HCT116 (cell line): Measurements from ENCODE around the gene MBTD1. TPM values are rescaled to one million over a fixed set of nuclear protein-coding genes. Genes with fewer than 3 reads are reported as not detected.

Experiments
- ATAC-seq: fragments of 200-7000 bp; cut with Tn5 transposase; 2 replicates; pipeline ENCODE4 v1.9.1; 2020; ENCODE audit warnings: mild to moderate bottlenecking, moderate library complexity
- Bru-seq: library from RNA; stranded (reverse); fragments of 400-500 nt; gene quantifications from one replicate; lab custom pipeline; 2021; lab: Mats Ljungman, UMichigan
- BruChase-seq, 2 experiments: library from RNA; stranded (reverse); fragments of 400-500 nt; gene quantifications; one replicate each; lab custom pipeline; 2021; lab: Mats Ljungman, UMichigan
- BruUV-seq: library from RNA; stranded (reverse); fragments of 400-500 nt; replicated peaks from 2 replicates; lab custom pipeline; 2021; lab: Mats Ljungman, UMichigan
- CTCF ChIA-PET: fragments of 300-600 bp; sonication (Branson Sonifier 250); formaldehyde crosslinking; loops from one replicate; lab custom pipeline; 2021; ENCODE audit warnings: antibody characterized with exemption; lab: Charles Lee
- POLR2A ChIA-PET: fragments of 300-600, 350-600 bp; sonication (Branson Sonifier 250); formaldehyde crosslinking; loops from one replicate; lab custom pipeline; 2021; ENCODE audit warnings: antibody characterized with exemption; lab: Charles Lee
- RAD21 ChIA-PET, 2 experiments: fragments of 300-600 bp; sonication (Branson Sonifier 250); formaldehyde crosslinking; loops; one replicate each; lab custom pipeline; 2023; ENCODE audit warnings: low total read pairs in 2 of 2; ENCODE audit not compliant: uncharacterized antibody in 2 of 2, unreplicated experiment in 2 of 2, low non-redundant PET in 1 of 2; lab: Charles Lee
- DNase-seq: peaks from one replicate; pipeline ENCODE4 v3.0.0-alpha.2; 2010; ENCODE audit warnings: low read depth, low spot score
- H2AFZ ChIP-seq: fragments of 200-600 bp; shearing (Covaris generic), sonication (generic); 2 replicates; pipeline ENCODE4 v1.6.1; 2017; ENCODE audit warnings: low read depth, mixed run types, mixed read lengths, antibody characterized with exemption, low read length; ENCODE audit not compliant: poor library complexity, severe bottlenecking
- H3K27ac ChIP-seq: 2 replicates; pipeline ENCODE4 v1.5.1; 2012; ENCODE audit warnings: low read depth, low read length
- H3K27me3 ChIP-seq: fragments of 200-600 bp; sonication (generic); 2 replicates; pipeline ENCODE4 v1.6.1; 2016; ENCODE audit warnings: mixed run types, low read length, mixed read lengths; ENCODE audit not compliant: insufficient read depth
- H3K36me3 ChIP-seq, 2 experiments: fragments of 200-500 bp in 1 of 2; fragments of 200-600 bp in 1 of 2; sonication (Bioruptor generic) in 1 of 2; sonication (generic) in 1 of 2; 2 replicates each; pipeline versions ENCODE4 v1.5.1 to v1.6.1; 2014 to 2016; ENCODE audit warnings: low read length in 2 of 2, inconsistent platforms in 1 of 2, mixed read lengths in 1 of 2, mixed run types in 1 of 2; ENCODE audit not compliant: insufficient read depth in 2 of 2, control insufficient read depth in 1 of 2
- H3K4me1 ChIP-seq, 2 experiments: fragments of 200-600 bp in 1 of 2; sonication (generic) in 1 of 2; 2 replicates each; pipeline versions ENCODE4 v1.5.1 to v1.6.1; 2012 to 2017; ENCODE audit warnings: low read length in 2 of 2, inconsistent platforms in 1 of 2, mild to moderate bottlenecking in 1 of 2, mixed read lengths in 1 of 2, mixed run types in 1 of 2, moderate library complexity in 1 of 2; ENCODE audit not compliant: insufficient read depth in 2 of 2, control insufficient read depth in 1 of 2
- H3K4me2 ChIP-seq: fragments of 200-600 bp; sonication (generic); 2 replicates; pipeline ENCODE4 v1.6.1; 2017; ENCODE audit warnings: mixed run types, low read length, mixed read lengths
- H3K4me3 ChIP-seq, 2 experiments: fragments of 200-600 bp in 1 of 2; sonication (generic) in 1 of 2; replicated peaks in 1 of 2; 2 replicates each; pipeline ENCODE4 v1.5.1; 2011 to 2016; ENCODE audit warnings: low read length in 2 of 2, control low read depth in 1 of 2, low read depth in 1 of 2, mild to moderate bottlenecking in 1 of 2, mixed read lengths in 1 of 2, mixed run types in 1 of 2
- H3K79me2 ChIP-seq: fragments of 200-600 bp; sonication (generic); 2 replicates; pipeline ENCODE4 v1.6.1; 2017; ENCODE audit warnings: mild to moderate bottlenecking, mixed run types, low read length, moderate library complexity, mixed read lengths; ENCODE audit not compliant: insufficient read depth
- H3K9ac ChIP-seq: fragments of 200-600 bp; sonication (generic); 2 replicates; pipeline ENCODE4 v1.6.1; 2016; ENCODE audit warnings: low read length, mixed read lengths
- H3K9me2 ChIP-seq: fragments of 200-600 bp; sonication (generic), shearing (Covaris generic); 2 replicates; pipeline ENCODE4 v1.6.1; 2017; ENCODE audit warnings: mixed run types, mild to moderate bottlenecking, moderate library complexity; ENCODE audit not compliant: insufficient read depth
- H3K9me3 ChIP-seq, 2 experiments: fragments of 200-500 bp in 1 of 2; fragments of 200-600 bp in 1 of 2; sonication (Bioruptor generic) in 1 of 2; sonication (generic) in 1 of 2; 2 replicates each; pipeline ENCODE4 v1.6.1; 2014 to 2017; ENCODE audit warnings: low read length in 2 of 2, mixed read lengths in 2 of 2, inconsistent platforms in 1 of 2, low read depth in 1 of 2, mild to moderate bottlenecking in 1 of 2, mixed run types in 1 of 2, moderate library complexity in 1 of 2; ENCODE audit not compliant: control insufficient read depth in 1 of 2, insufficient read depth in 1 of 2
- H4K20me1 ChIP-seq: fragments of 200-600 bp; sonication (generic), shearing (Covaris generic); 2 replicates; pipeline ENCODE4 v1.6.1; 2017; ENCODE audit warnings: mixed run types, mild to moderate bottlenecking, moderate library complexity; ENCODE audit not compliant: insufficient read depth
- ATF3 ChIP-seq: IDR thresholded peaks from 2 replicates; pipeline ENCODE4 v1.6.1; 2012
- CTCF ChIP-seq, 3 experiments: fragments of 200-600 bp in 1 of 3; sonication (generic) in 1 of 3; IDR thresholded peaks in 2 of 3; conservative IDR thresholded peaks in 1 of 3; 2 replicates each; pipeline ENCODE4 v1.5.1; 2012 to 2017; ENCODE audit warnings: low read depth in 2 of 3, low read length in 2 of 3, antibody characterized with exemption in 1 of 3, borderline replicate concordance in 1 of 3, control low read depth in 1 of 3, mild to moderate bottlenecking in 1 of 3, mixed read lengths in 1 of 3, mixed run types in 1 of 3, moderate library complexity in 1 of 3; ENCODE audit not compliant: insufficient read depth in 1 of 3
- EZH2 ChIP-seq: fragments of 200-600 bp; sonication (generic); IDR thresholded peaks from 2 replicates; pipeline ENCODE4 v1.6.1; 2017; ENCODE audit warnings: antibody characterized with exemption, mixed run types
- MAX ChIP-seq: IDR thresholded peaks from 2 replicates; pipeline ENCODE4 v1.6.1; 2012
- POLR2A ChIP-seq: IDR thresholded peaks from 2 replicates; pipeline ENCODE4 v1.7.0; 2011; ENCODE audit warnings: borderline replicate concordance; ENCODE audit not compliant: insufficient read depth, insufficient read length; ENCODE audit errors: extremely low read depth
- RAD21 ChIP-seq: IDR thresholded peaks from 2 replicates; pipeline ENCODE4 v1.6.1; 2012; ENCODE audit warnings: low read depth, mild to moderate bottlenecking
- REST ChIP-seq: IDR thresholded peaks from 2 replicates; pipeline ENCODE4 v1.6.1; 2012; ENCODE audit warnings: low read depth
- SP1 ChIP-seq: IDR thresholded peaks from 2 replicates; pipeline ENCODE4 v1.6.1; 2012; ENCODE audit warnings: low read depth
- ZBTB33 ChIP-seq: IDR thresholded peaks from 2 replicates; pipeline ENCODE4 v1.6.1; 2011; ENCODE audit warnings: mild to moderate bottlenecking, low read length, moderate library complexity; ENCODE audit not compliant: insufficient replicate concordance; ENCODE audit errors: extremely low read depth
- ZFX ChIP-seq: fragments of 450-650 bp; IDR thresholded peaks from 2 replicates; pipeline ENCODE4 v1.6.1; 2017
- intact Hi-C: fragments of 100-400 bp; cut with micrococcal nuclease; formaldehyde crosslinking; loops from 2 replicates; pipeline ENCODE4 v1.10.0; 2022
- long read RNA-seq: library from polyadenylated mRNA; unstranded; transcript quantifications from one replicate; pipeline ENCODE4 v2.0.0, GENCODE V29; 2021; ENCODE audit not compliant: unreplicated experiment
- polyA plus RNA-seq: library from polyadenylated mRNA; unstranded; fragments of >200 nt; gene quantifications from 2 replicates; pipeline ENCODE4 v1.2.1, GENCODE V29; 2012; ENCODE audit warnings: missing spikeins
- total RNA-seq: library from RNA; stranded (reverse); gene quantifications from one replicate; pipeline ENCODE4 v1.2.1, GENCODE V29; 2021; ENCODE audit not compliant: unreplicated experiment

Gene MBTD1
- 27.3 TPM for total RNA-seq
- polyA plus RNA-seq = 7.3 and 9.3 TPM in 2 replicates
- percentile 92 among the genes with signal in this experiment for Bru-seq, nascent RNA
- BruChase-seq, experiment 1, labeled RNA remaining after a 6-hour chase = percentile 80 among the genes with signal in this experiment
- percentile 89 among the genes with signal in this experiment for BruChase-seq, experiment 2, labeled RNA remaining after a 2-hour chase
- long read RNA-seq, partial matches to known transcripts = 5 of 21 reads
- long read RNA-seq, other reads (novel, unspliced or antisense) = 15 of 21 reads

- peaks cover 23% of the 10 kb centered on the region; the same call in 1 of the 2 replicates for H4K20me1 ChIP-seq
- TF ChIP-seq POLR2A (peak; percentile 31), MAX (no peak), RAD21 (no peak), CTCF (IDR thresholded peaks at IDR 0.05 in 2 of 3, conservative IDR thresholded peaks at IDR 0.05 in 1 of 3; ENCODE audit: borderline replicate concordance in 1 of 3, insufficient read depth in 1 of 3, low read depth in 2 of 3, low read length in 2 of 3) (no peak), ATF3 (no peak), SP1 (no peak), EZH2 (no peak), ZBTB33 (peak; percentile 84), REST (no peak), ZFX (no peak)
- H3K9ac ChIP-seq = peak within 1 kb of the TSS; percentile 90
- peak within 1 kb of the TSS; percentile 97 for H3K27ac ChIP-seq
- intact Hi-C loops = loop anchor here (1.0 kb wide), 1 partner anchor 90 kb away; no protein-coding TSS in a partner anchor
- peak within 1 kb of the TSS; percentile 89 to 91 for H3K4me3 ChIP-seq
- ATAC-seq = peak; percentile 88
- H3K27me3 ChIP-seq = no peaks in the 10 kb centered on the region
- no peak within 1 kb of the TSS for H2AFZ ChIP-seq
- peaks cover 22 to 33% of the 10 kb centered on the region in 2 experiments for H3K4me1 ChIP-seq
- ChIA-PET POLR2A (no interaction called here), RAD21 (no interaction called here), CTCF (no interaction called here)
- H3K9me3 ChIP-seq = no peaks in the 10 kb centered on the region
- no peaks in the 10 kb centered on the region for H3K9me2 ChIP-seq
- H3K36me3 ChIP-seq = peaks cover 20 to 26% of the 10 kb centered on the region in 2 experiments; a peak in 3 of 4 replicates
- peak within 1 kb of the TSS; percentile 88 for H3K4me2 ChIP-seq
- no TSS peak for BruUV-seq
- DNase-seq = peak; percentile 99
- peaks cover 96% of the 10 kb centered on the region for H3K79me2 ChIP-seq
These were observed at the start of gene MBTD1 for GRCh38 chr17:51259564-51260236. TSS of gene MBTD1 (minus strand) at chr17:51260049. CDS start at chr17:51225161, 34,888 bp downstream.
